Hematopoietic multipotent progenitor cell (in vitro differentiated cells): ENCODE data around the gene ATP6V0E1. TPM values are rescaled to one million over a fixed set of nuclear protein-coding genes. Genes with fewer than 3 reads are reported as not detected.

Experiments used
- DNase-seq, 3 donors: peaks; one replicate each; pipeline ENCODE4 v3.0.0-alpha.2; 2011 to 2015; ENCODE audit warnings: low read depth in 2 of 3, low spot score in 2 of 3
- total RNA-seq: library from RNA; depleted of rRNA; stranded (reverse); fragments of >200 nt; gene quantifications from one replicate; pipeline ENCODE4 v1.2.3, GENCODE V29; 2012

Gene ATP6V0E1
- 84.3 TPM for total RNA-seq

GRCh38 chr5:172983542-172984243, at the start of gene ATP6V0E1:
Gene ATP6V0E1, plus strand, starts transcription at chr5:172983771. Its CDS starts 90 bp downstream, at chr5:172983861.
- DNase-seq: peak; percentile 75 to 92 (median 92)

DNA sequence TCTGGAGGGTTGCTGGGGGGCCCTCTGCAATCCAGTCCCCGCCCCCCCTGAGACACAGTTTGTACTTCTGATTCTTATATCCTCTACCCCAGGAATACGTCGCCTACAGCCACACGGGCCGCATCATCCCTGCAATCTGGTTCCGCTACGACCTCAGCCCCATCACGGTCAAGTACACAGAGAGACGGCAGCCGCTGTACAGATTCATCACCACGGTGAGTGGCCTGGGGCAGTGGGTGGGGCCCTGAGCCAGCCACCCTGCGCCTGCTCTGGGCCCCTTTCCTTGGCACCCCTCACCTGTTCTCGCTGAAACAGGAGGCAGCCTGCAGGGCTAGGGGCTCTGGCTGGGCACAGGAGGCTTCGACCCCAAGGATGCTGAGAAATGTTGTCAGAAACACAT, 48.5 kb upstream of the ATP6V0E1 start:
- no peak for DNase-seq

DNA sequence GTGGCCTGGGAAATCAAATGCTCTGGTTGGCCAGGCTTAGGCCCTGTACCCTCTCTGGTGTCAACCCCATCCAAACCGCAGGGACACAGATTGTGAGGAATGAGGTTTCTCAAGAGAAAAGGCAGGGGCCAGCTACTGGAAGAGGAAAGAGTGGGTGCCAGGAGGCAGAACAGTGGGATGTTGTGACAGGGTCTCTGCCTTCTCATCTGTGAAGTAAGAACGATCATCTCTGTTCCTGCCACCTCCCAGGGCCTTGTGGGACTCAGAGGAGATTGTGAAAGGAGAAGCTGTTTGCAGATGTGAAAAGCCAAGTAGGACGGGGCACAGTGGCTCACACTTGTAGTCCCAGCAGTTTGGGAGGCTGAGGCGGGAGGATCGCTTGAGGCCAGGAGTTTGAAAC, 47.2 kb upstream of the ATP6V0E1 start:
- no peak for DNase-seq

GRCh38 chr5:172939071-172939470, 44.5 kb upstream of the ATP6V0E1 start:
- DNase-seq: peak in 2 of 3 donors; percentile 32 to 37

DNA sequence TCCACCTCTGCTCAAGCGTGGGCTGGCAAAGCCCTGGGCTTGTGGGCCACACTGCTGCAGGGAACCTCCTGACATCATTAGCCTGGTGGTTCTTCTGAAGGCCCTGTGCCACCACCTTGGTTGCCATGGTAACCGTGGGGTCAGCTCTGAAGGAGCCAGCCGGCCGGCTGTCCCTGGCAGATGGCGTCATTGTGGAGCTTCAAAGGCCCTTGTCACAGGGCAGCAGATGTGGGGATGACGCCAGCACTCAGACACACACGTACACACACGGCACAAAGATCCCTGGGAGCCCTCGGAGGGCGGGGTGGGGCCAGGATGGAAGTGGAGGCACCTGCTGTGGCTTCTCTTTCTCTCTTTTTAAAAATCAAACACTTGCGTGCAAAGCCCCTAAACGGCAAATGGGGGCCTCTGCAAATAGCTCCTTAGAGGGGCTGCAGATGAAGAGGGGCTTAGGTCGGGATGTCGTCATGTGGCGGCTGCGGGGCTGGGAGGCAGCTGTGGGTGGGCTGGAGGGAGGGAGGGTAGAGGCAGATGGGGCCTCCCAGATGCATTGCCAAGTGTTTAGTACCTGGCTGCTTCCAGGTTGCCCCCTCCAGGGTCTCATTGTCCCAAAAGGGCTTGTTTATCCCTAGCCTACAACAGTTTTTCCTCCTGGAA, 43.8 kb upstream of the ATP6V0E1 start:
- DNase-seq: no peak

DNA sequence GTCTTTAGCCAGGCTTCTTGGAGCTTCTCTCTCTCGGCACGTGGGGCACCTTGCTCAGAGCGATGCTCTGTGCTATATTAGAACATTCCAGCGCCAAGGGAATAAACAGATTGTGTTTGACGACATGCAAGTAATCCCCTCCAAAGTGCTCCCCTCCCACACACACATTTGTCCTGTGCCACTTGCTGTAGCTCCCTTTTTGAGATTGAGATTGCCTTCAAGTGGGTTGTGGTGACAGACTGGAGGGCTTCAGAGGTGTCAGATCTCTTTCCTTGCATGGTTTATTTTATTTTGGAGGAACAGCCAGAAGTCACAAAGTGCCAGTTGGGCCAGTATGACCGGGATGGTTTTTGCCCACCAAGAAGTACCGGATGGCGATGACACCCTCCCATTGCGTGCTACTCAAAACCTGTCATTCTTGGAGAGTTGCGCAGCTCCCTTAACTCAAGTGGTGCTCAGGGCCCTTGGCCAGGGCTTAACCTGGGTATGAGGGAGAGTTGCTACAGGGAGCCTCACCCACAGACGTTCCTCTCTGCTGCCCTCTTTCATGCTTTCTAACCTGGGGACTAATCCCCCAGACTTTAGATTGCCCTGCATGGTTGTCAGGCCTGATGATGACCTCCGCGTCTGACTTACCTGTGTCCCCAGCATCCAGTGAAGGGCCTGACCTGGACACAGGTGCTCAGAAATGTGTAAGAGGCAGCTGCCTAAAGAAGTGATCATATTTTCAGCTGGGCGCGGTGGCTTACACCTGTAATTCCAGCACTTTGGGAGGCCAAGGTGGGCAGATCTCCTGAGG, 43.1 kb upstream of the ATP6V0E1 start:
- no peak for DNase-seq

DNA sequence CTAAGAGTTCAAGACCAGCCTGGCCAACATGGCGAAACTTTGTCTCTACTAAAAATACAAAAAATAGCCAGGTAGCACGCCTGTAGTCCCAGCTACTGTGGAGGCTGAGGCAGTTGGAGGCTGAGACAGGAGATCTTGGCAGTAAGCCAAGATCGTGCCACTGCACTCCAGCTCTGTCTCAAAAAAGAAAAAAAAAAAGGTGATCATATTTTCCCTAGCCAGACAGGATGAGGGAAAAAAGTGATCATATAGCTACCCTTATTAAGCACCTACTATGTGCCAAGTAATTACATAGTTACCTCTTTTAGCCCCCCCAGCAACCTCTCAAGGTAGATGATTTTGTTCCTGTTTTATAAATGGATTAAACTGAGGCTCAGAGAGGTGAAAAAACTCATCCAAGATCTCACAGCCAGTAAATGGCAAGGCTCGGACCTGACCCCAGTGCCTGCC, 42.5 kb upstream of the ATP6V0E1 start:
- DNase-seq: no peak

- DNase-seq: no peak
These were observed 41.0 kb upstream of the ATP6V0E1 start for GRCh38 chr5:172942556-172942955.

DNA sequence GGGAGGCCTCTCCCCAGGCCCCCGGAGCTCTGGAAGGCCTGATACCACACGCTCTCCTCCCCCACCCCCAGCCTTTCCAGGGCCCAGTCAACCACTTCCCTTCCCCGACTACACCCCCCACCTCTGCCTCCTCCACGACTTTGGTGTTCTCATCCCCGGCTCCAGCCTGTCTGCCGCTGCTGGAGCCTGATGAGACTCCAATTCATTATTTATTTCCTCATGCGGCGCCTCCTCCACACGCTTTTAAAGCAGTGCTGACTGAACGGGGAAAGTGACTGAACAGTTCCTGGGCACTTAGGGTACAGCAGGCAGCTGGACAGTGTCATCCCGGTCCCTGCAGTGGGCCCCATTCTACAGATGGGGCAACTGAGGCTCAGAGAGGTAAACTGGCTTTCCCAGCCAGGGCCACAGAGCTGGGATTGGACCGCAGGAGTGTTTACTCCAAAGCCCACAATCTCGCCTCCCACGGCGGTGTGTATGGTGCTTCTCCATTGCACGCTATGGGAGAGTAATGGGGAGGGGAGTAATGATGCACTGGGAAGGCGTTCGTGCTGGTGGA, 40.2 kb upstream of the ATP6V0E1 start:
- peak in 2 of 3 donors; percentile 38 to 66 for DNase-seq

DNA sequence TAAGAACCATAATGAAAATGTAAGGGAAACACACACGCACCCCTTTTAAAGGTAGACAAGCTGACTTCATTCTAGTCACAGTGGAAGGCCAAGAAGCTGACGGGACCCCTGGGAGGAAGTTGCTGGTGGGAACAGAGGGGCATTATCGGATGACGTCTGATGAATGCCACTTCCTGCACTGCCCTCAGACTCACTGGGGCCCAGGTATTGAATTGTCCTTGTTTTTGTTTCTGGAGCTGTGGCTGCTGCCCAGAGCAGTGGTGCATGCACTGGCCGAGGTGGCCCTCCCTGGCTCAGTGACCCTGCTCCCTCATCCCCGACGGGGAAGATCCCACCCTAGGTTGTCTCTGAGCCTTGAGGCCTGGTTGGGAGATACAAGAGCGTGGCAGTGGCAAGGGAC, 39.7 kb upstream of the ATP6V0E1 start:
- peak in 1 of 3 donors; percentile 14 for DNase-seq

DNA sequence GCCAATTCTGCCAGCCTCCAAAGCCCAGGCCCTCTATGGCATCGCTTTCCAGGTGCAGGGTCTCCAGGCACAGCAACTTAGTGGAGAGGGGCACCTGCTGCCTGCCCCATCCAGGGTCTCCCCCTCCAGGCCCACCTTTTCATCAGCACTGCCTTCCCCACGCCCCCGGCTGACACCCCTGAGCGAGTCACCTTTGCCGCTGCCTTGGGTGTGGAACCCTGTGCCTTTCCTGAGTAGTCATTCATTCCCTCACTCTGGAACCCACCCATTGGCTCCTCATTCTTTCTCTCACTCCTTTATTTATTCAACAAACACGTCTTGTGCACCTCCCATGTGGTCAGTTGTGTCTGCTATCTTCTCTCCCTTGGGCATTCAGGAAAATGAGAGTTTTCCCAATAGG, 38.8 kb upstream of the ATP6V0E1 start:
- DNase-seq: no peak

- no peak for DNase-seq
These were observed 38.4 kb upstream of the ATP6V0E1 start for GRCh38 chr5:172945151-172945550.

DNA sequence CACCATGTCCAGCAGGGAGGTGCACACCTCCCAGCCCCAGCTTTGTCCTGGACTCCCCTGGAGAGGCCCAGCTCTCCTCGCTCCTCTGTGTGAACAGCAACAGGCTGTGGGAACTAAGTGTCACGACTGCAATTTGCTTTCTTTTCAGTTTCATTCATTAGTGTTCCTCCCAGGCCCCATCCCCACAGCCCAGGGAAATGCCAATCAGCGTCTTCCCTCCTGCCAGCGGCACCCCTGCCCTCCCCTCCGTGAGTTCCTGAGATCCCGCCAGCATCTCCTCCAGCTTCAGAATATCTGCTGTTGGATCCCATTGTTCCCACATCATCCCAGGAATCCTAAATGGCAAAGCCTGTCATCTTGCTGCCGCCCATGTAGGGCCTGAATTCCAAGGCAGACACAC, 37.4 kb upstream of the ATP6V0E1 start:
- DNase-seq: no peak

- no peak for DNase-seq
These were observed 34.1 kb upstream of the ATP6V0E1 start for GRCh38 chr5:172949426-172949825.

- DNase-seq: no peak
These were observed 33.2 kb upstream of the ATP6V0E1 start for GRCh38 chr5:172950176-172950965.

DNA sequence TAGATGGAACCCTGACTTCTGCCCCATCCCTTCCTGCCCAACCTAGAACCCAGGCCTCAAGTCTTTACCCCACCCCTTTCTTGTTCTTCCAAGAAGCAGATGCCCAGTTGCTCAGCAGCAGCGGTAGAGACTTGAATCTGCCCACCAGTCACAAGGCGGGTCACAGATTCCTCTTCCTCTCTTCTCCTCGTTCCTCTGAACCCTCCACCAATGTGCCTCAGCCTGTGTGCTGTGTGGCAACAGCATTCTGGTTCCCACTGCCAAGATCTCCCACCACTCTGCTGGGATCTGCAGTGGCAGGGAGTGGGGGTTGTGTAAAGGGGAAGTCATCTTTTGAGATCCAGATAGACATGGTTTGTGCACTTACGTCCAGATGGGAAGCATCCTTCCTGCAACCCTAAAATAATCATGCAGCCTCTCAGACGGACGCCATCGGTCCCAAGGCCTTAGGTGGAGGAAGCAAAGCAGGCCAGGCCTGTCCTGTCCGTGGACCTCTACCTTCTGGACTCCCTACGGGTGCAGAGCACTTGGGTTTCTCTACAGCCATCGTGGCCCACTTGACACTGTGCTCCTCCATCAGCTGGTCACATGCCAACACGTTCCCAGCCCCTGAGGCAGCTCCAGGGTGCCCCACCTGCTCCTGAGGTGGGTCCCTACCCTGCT, 32.1 kb upstream of the ATP6V0E1 start:
- no peak for DNase-seq

DNA sequence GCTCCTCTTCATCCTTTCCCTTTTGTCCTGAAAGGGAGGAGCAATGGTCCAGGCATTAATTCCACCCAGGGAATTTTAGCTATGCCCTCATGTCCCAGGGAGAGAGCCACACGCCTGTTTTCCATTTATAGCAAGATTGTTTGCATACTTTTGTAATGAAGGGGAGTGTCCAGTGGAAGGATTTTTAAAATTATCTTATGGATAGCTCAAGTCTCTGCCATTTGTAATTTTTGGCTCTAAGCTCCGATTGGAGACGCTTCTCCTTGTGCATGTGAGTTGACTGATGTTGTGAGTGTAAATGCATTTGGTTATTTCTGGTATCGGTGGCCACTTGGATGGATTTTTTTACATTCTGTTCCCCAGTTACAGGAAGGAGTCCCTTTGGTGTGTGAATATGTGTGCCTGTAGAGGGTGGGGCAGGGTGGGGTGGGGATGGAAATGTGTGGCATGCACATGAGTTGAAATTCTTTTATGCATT, 31.5 kb upstream of the ATP6V0E1 start:
- DNase-seq: no peak

GRCh38 chr5:172953776-172954675, 29.5 kb upstream of the ATP6V0E1 start:
- DNase-seq: no peak

- DNase-seq: no peak
These were observed 28.8 kb upstream of the ATP6V0E1 start for GRCh38 chr5:172954751-172955159.
